Astrocyte of the spinal cord (primary cell): Measurements from ENCODE around the gene MRPL20.

ENCODE experiments used
- DNase-seq: peaks from one replicate; pipeline ENCODE4 v3.0.0; 2011; ENCODE audit warnings: low read depth, low spot score
- H3K4me3 ChIP-seq: 2 replicates; pipeline ENCODE4 v1.5.1; 2011; ENCODE audit warnings: low read depth, mild to moderate bottlenecking, low read length, moderate library complexity
- in situ Hi-C: cut with HindIII; loops from 2 replicates; pipeline ENCODE4 v1.10.0; 2017; ENCODE audit warnings: low sequenced_read_pairs
- TF ChIP-seq, protein P1 (sequence below): IDR thresholded peaks from 2 replicates; pipeline ENCODE4 v1.5.1; 2012; ENCODE audit warnings: low read depth, mild to moderate bottlenecking, low read length, inconsistent platforms

The MRPL20 gene

DNA sequence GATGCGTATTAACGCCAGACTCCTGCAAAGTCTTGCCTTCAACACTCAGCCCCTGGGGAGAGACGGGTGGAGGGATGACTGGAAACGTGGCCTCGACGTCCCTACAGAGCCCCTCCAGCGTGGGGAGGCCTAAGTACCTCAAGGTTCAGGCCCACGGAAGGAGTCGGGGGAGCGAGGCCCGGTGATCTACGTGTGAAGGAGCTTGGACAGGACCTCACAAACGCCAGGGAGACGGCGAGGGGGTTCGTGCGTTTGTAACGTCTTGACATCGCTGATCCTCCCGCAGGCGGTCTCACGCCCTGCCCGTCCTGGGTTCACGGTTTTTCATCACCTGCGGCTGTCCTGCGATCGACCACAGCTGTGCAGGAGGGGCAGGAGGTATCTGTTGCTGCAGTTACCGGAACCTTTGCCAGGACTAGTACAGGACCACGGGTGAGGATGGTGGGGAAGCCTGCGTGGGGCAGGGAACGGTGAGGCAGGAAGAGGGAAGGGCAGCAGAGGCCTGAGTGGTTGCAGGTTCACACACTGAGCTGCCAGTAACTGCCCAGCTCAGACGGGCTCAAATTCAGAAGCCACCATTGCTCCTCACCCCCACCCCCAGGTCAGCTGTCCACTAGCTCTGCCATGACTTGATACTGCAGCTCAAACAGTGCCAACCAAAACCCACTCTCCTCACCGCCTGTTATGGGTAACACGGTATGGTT is 7.1 kb downstream of the MRPL20 start:
- in situ Hi-C loops = no loop called here
- TF ChIP-seq, protein P1, sequence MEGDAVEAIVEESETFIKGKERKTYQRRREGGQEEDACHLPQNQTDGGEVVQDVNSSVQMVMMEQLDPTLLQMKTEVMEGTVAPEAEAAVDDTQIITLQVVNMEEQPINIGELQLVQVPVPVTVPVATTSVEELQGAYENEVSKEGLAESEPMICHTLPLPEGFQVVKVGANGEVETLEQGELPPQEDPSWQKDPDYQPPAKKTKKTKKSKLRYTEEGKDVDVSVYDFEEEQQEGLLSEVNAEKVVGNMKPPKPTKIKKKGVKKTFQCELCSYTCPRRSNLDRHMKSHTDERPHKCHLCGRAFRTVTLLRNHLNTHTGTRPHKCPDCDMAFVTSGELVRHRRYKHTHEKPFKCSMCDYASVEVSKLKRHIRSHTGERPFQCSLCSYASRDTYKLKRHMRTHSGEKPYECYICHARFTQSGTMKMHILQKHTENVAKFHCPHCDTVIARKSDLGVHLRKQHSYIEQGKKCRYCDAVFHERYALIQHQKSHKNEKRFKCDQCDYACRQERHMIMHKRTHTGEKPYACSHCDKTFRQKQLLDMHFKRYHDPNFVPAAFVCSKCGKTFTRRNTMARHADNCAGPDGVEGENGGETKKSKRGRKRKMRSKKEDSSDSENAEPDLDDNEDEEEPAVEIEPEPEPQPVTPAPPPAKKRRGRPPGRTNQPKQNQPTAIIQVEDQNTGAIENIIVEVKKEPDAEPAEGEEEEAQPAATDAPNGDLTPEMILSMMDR = no peak

DNA sequence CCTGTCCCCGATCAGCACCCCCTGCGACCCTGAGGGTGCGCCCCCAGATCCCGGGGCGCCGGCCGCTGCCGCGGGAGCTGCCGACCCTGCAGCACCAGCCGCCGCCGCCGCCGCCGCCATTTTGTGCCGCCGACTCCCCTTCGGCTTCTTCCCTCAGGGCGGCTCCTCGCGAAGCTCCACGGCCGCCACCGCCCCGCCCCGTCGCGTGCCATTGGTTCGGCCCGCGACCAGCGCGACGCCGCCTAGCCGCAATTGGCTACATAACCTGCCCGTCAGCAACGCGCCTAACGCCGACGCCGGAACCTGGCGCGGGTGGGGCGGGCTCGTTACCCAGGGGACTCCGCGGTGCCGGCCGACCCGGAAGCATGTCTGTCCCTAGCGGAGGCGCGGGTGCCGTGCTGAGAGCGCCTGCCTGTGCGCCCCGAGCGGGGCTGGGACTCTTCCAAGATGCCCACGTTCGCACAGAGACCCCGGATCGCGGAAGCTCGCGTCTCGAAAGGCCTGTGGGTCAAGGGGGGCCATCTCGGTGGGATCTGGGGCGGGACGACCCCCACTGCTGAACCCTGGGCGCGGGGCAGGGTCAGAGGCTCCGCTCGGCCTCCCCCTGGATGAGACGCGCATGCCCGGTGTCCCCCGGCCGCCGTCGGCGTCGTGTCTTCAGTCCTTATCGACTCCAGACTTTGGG is 7.8 kb downstream of the MRPL20 start, which contains the start of gene CCNL2:
Gene CCNL2 (minus strand): TSS at position 149 of the 685 bp plus-strand sequence. CDS start 29 bp downstream, at position 120.
- H3K4me3 ChIP-seq = peak within 1 kb of the TSS; percentile 91
- peak; percentile 99 for DNase-seq
- in situ Hi-C loops = no loop called here
- TF ChIP-seq, protein P1 = peak; percentile 62

More for the DNA sequence above, 7.1 kb downstream of the MRPL20 start:
- peak overlapping the region; percentile 88 for H3K4me3 ChIP-seq
- peak; percentile 12 for DNase-seq

DNA sequence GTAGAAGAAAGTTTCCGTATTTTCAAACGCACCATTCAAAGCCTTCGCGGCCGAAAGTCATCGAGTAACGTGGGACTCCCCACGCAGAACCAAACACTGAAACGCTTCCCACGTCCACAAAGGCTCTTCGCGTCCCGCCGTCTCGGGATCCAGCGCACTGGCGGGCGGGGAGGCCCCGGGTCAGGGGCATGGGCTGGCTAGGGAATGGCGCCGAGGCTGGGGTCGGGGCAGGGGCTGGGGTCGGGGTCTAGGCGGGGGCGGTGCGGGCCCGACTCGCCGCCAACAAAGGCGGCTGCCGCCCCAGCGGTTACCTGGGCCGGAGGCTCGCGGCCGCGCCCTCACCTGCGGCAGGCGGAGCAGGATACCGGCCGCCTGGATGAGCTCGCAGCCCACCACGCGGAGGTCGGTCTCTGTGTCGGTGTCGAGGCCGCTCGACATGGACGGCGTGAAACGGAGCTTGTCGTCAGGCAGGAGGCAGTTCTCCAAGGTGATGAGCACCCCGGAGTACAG is 8.4 kb downstream of the MRPL20 start:
- TF ChIP-seq, protein P1 = no peak
- peak overlapping the region; percentile 91 for H3K4me3 ChIP-seq
- in situ Hi-C loops = no loop called here

DNA sequence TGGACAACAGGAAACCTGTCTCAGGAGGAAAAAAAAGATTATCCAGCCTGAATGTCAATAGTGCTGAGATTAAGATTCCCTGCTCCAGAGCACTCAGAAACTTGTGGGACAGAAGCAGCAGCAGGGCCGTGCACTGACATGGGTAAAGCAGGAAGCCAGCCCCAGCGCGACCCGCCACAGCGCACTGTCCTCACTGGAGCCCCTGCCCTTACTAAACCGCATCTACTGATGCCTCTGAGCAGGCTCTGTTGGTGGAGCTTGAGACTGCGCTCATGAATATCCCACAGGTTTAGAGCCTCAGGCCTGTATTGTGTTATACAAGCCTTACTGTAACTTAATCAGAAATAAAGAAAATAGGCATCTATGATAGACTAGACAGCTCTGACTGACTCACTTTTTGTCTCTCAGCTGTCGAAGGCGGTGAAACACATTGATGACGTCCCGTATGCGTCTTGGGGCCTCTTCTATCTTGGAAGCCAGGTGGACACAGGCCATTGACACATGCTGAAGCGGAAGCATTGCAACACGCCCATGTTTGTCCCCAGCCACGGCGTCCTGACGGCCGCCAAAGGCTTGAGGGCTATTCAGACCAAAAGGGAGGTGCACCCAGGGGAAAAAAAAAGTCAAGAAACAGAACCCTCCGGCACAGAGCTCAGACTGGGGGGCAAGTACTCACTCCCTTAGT is 9.1 kb downstream of the MRPL20 start:
- in situ Hi-C loops = no loop called here
- TF ChIP-seq, protein P1 = no peak
- H3K4me3 ChIP-seq = peak overlapping the region; percentile 91
- DNase-seq = no peak

More for the DNA sequence above, 8.4 kb downstream of the MRPL20 start:
- DNase-seq = no peak

DNA sequence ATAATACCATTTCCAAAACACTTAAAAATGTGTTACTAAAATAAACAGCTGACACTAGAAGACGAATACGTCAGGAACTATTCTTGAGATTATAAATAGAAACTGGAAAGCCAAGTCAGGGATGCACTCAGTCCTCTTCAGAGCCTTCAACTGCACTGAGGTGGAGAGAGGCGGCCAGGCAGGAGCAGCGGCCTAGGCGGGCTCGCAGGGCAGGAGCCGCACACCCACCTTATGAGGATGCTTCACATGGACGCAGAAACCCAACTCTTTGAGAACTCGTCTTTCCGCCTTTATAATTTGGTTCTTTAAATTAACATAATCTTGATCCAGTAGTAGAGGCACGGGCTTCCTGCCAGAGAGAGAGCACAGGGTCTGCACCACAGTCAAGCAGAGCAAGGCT is 11.9 kb downstream of the MRPL20 start:
- TF ChIP-seq, protein P1 = no peak
- no peak overlapping the region for H3K4me3 ChIP-seq
- in situ Hi-C loops = no loop called here
- DNase-seq = no peak

DNA sequence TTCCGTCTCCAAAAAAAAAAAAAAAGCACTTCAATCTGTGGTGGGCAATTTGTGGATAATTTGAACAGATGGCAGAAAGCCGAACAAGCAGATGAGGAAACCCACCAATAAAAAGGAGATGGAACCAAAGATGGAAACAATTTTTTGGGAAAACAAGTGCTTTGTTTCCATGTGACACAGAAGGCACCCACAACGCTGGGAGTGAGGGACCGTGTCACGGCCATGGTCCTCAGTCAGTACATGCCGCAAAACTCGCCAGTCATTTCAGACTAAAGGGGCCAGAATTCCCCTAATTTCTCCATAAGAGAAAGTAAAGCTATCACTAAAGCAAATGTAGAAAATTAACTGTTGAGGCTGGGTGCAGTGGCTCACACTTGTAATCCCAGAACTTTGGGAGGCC is 13.0 kb downstream of the MRPL20 start:
- in situ Hi-C loops = no loop called here
- TF ChIP-seq, protein P1 = no peak

More for the DNA sequence above, 13.0 kb downstream of the MRPL20 start:
- no peak for DNase-seq
- no peak overlapping the region for H3K4me3 ChIP-seq
